Measurements from ENCODE around the gene OR4D10. TPM values are rescaled to one million over a fixed set of nuclear protein-coding genes. Genes with fewer than 3 reads are reported as not detected.

OR4D10 gene
- total RNA-seq, 2 experiments from 2014 or later: not detected

GRCh38 chr11:59426361-59427067 is 46.6 kb upstream of the OR4D10 start, which contains the start of gene OR5A2:
Gene OR5A2, minus strand, starts transcription at chr11:59426413. Its CDS starts 3,460 bp downstream, at chr11:59422953.
- no peak within 1 kb of the TSS for H3K4me3 ChIP-seq (ENCODE audit: low read length)
- TF ChIP-seq CTCF (IDR thresholded peaks at IDR 0.05): no peak
- Mint-ChIP-seq H3K4me1 (ENCODE audit: low read depth) (no peaks in the 10 kb centered on the region), H3K27me3 (peaks cover 5% of the 10 kb centered on the region), H3K4me3 (no peak within 1 kb of the TSS), H3K36me3 (ENCODE audit: low read depth) (no peaks in the 10 kb centered on the region), H3K27ac (no peak within 1 kb of the TSS), H3K9me3 (no peaks in the 10 kb centered on the region)
- peaks cover 3 to 4% of the 10 kb centered on the region in 2 experiments for H3K27me3 ChIP-seq (ENCODE audit: control insufficient read depth in 1 of 2, insufficient read depth in 2 of 2, low read length in 2 of 2)
- ChIA-PET POLR2A (no interaction called here), CTCF (no interaction called here)
- DNase-seq: no peak
- H3K36me3 ChIP-seq (ENCODE audit: insufficient read depth, low read length): no peaks in the 10 kb centered on the region
- no peak within 1 kb of the TSS for H3K27ac ChIP-seq (ENCODE audit: low read depth in 1 of 2, low read length in 2 of 2)
- no peak for ATAC-seq (ENCODE audit: poor library complexity)
- H3K4me1 ChIP-seq (ENCODE audit: insufficient read depth, low read length): no peaks in the 10 kb centered on the region
- intact Hi-C loops (cut with DNase I, micrococcal nuclease): loop anchor here in 1 of 2 experiments (5.0 kb wide), 1 partner anchor 164 kb away; no protein-coding TSS in a partner anchor
- no peaks in the 10 kb centered on the region for H3K9me3 ChIP-seq (ENCODE audit: control insufficient read depth in 1 of 2, insufficient read depth in 1 of 2, low read length in 2 of 2)

GRCh38 chr11:59427068-59427382 is 46.1 kb upstream of the OR4D10 start:
- H3K4me3 Mint-ChIP-seq: no peak overlapping the region
- peaks cover 4% of the 10 kb centered on the region in 2 experiments for H3K27me3 ChIP-seq (ENCODE audit: control insufficient read depth in 1 of 2, insufficient read depth in 2 of 2, low read length in 2 of 2)
- H3K4me1 Mint-ChIP-seq (ENCODE audit: low read depth): no peaks in the 10 kb centered on the region
- no peaks in the 10 kb centered on the region for H3K9me3 ChIP-seq (ENCODE audit: control insufficient read depth in 1 of 2, insufficient read depth in 1 of 2, low read length in 2 of 2)
- intact Hi-C loops (cut with DNase I, micrococcal nuclease): loop anchor here in 1 of 2 experiments (5.0 kb wide), 1 partner anchor 165 kb away; no protein-coding TSS in a partner anchor
- no peaks in the 10 kb centered on the region for H3K36me3 Mint-ChIP-seq (ENCODE audit: low read depth)
- TF ChIP-seq CTCF (IDR thresholded peaks at IDR 0.05): no peak
- peaks cover 8% of the 10 kb centered on the region for H3K27me3 Mint-ChIP-seq
- no peak overlapping the region for H3K4me3 ChIP-seq (ENCODE audit: low read length)
- CTCF ChIA-PET: no interaction called here
- H3K27ac ChIP-seq (ENCODE audit: low read depth in 1 of 2, low read length in 2 of 2): no peak overlapping the region
- no peaks in the 10 kb centered on the region for H3K4me1 ChIP-seq (ENCODE audit: insufficient read depth, low read length)
- H3K36me3 ChIP-seq (ENCODE audit: insufficient read depth, low read length): no peaks in the 10 kb centered on the region
- DNase-seq (no peak), ATAC-seq (ENCODE audit: poor library complexity) (no peak)
- H3K27ac Mint-ChIP-seq: no peak overlapping the region
- H3K9me3 Mint-ChIP-seq: no peaks in the 10 kb centered on the region
- POLR2A ChIA-PET: no interaction called here

- Mint-ChIP-seq H3K27me3 (peaks cover 17% of the 10 kb centered on the region), H3K27ac (no peak overlapping the region), H3K36me3 (ENCODE audit: low read depth) (no peaks in the 10 kb centered on the region), H3K4me3 (no peak overlapping the region), H3K9me3 (no peaks in the 10 kb centered on the region), H3K4me1 (ENCODE audit: low read depth) (no peaks in the 10 kb centered on the region)
- POLR2A ChIA-PET: interaction anchor here (1.1 kb wide), 1 partner anchor 88 kb away, joined by 3 read pairs; no protein-coding TSS in a partner anchor
- peak; percentile 82 for TF ChIP-seq CTCF (IDR thresholded peaks at IDR 0.05)
- no peaks in the 10 kb centered on the region for H3K4me1 ChIP-seq (ENCODE audit: insufficient read depth, low read length)
- DNase-seq: peak in 9 of 14 experiments; percentile 2 to 76 (median 20)
- peaks cover 0 to 4% of the 10 kb centered on the region in 2 experiments for H3K27me3 ChIP-seq (ENCODE audit: control insufficient read depth in 1 of 2, insufficient read depth in 2 of 2, low read length in 2 of 2)
- intact Hi-C loops (cut with DNase I, micrococcal nuclease): loop anchor here (1.0 to 5.0 kb wide), 2 partner anchors 168 to 259 kb away; no protein-coding TSS in a partner anchor
- CTCF ChIA-PET: interaction anchor here (2.4 kb wide), 1 partner anchor 258 kb away, joined by 10 read pairs; the partner anchor contains the start of gene DTX4
- no peak overlapping the region for H3K4me3 ChIP-seq (ENCODE audit: low read length)
- H3K27ac ChIP-seq (ENCODE audit: low read depth in 1 of 2, low read length in 2 of 2): no peak overlapping the region
- H3K36me3 ChIP-seq (ENCODE audit: insufficient read depth, low read length): no peaks in the 10 kb centered on the region
- peak; percentile 64 for ATAC-seq (ENCODE audit: poor library complexity)
- no peaks in the 10 kb centered on the region for H3K9me3 ChIP-seq (ENCODE audit: control insufficient read depth in 1 of 2, insufficient read depth in 1 of 2, low read length in 2 of 2)
These were observed 43.1 kb upstream of the OR4D10 start for GRCh38 chr11:59429924-59430516.
